Measurements from ENCODE around the gene AQP7.

GRCh38 chr9:33340186-33340585 is 62.2 kb downstream of the AQP7 start:
- no peak for TF ChIP-seq CTCF (tag by site-specific recombination; IDR thresholded peaks at IDR 0.05)
- TF ChIP-seq PRDM6 (tag by site-specific recombination; IDR thresholded peaks at IDR 0.05), result no peak
- no peak for TF ChIP-seq ZNF24 (tag by site-specific recombination; IDR thresholded peaks at IDR 0.05)
- TF ChIP-seq, protein P1, sequence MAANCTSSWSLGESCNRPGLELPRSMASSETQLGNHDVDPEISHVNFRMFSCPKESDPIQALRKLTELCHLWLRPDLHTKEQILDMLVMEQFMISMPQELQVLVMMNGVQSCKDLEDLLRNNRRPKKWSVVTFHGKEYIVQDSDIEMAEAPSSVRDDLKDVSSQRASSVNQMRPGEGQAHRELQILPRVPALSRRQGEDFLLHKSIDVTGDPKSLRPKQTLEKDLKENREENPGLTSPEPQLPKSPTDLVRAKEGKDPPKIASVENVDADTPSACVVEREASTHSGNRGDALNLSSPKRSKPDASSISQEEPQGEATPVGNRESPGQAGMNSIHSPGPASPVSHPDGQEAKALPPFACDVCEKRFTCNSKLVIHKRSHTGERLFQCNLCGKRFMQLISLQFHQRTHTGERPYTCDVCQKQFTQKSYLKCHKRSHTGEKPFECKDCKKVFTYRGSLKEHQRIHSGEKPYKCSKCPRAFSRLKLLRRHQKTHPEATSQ (tag by site-specific recombination; IDR thresholded peaks at IDR 0.05), result no peak
- no peak for TF ChIP-seq ZNF133 (tag by site-specific recombination; IDR thresholded peaks at IDR 0.05)
- no peak for TF ChIP-seq ZNF544 (tag by site-specific recombination; IDR thresholded peaks at IDR 0.05)
- TF ChIP-seq ZNF423 (tag by site-specific recombination; IDR thresholded peaks at IDR 0.05), result no peak
- TF ChIP-seq KLF16 (tag by site-specific recombination; IDR thresholded peaks at IDR 0.05), result no peak
- no peak for TF ChIP-seq ZNF510 (tag by site-specific recombination; IDR thresholded peaks at IDR 0.05; ENCODE audit: insufficient replicate concordance)
- no peak for TF ChIP-seq ZSCAN30 (tag by site-specific recombination; IDR thresholded peaks at IDR 0.05)
- no peak for TF ChIP-seq MEIS1 (CRISPR knock-in tag; IDR thresholded peaks at IDR 0.05; ENCODE audit: borderline replicate concordance)
- TF ChIP-seq ZXDB (tag by site-specific recombination; IDR thresholded peaks at IDR 0.05), result no peak

Measured in HEK293 (cell line).